Right lung (tissue), 5 donors: Measurements from ENCODE around the gene RAC3. TPM values are rescaled to one million over a fixed set of nuclear protein-coding genes. Genes with fewer than 3 reads are reported as not detected.

Experiments used
- DNase-seq, 2 donors: peaks; one replicate each; pipeline ENCODE4 v3.0.0-alpha.2; 2013
- polyA plus RNA-seq, 5 donors: library from polyadenylated mRNA; unstranded; fragments of 120-200 nt; gene quantifications; one replicate each; pipeline versions ENCODE4 v1.2.1 to v1.2.3, GENCODE V29; 2013; ENCODE audit warnings: inconsistent platforms in 1 of 5, low replicate concordance in 1 of 5; ENCODE audit not compliant: insufficient read length in 5 of 5, insufficient read depth in 1 of 5

Gene RAC3
- polyA plus RNA-seq, 5 donors, result 11.6 to 26.2 (median 16.2) TPM

GRCh38 chr17:82053556-82054263 lies 22.2 kb downstream of the RAC3 start:
- DNase-seq, result no peak

- DNase-seq, result no peak
Measured at GRCh38 chr17:82054351-82055022, 23.0 kb downstream of the RAC3 start.

- DNase-seq, result no peak
Measured at GRCh38 chr17:82055023-82055964, 23.8 kb downstream of the RAC3 start.

- DNase-seq, result no peak
Measured at GRCh38 chr17:82055965-82056728, 24.7 kb downstream of the RAC3 start.

- no peak for DNase-seq
Measured at GRCh38 chr17:82056729-82057621, 25.5 kb downstream of the RAC3 start.

- no peak for DNase-seq
Measured at GRCh38 chr17:82058230-82058854, 26.9 kb downstream of the RAC3 start.

- no peak for DNase-seq
Measured at GRCh38 chr17:82058855-82059249, 27.4 kb downstream of the RAC3 start.

- no peak for DNase-seq
Measured at GRCh38 chr17:82059272-82060000, 28.0 kb downstream of the RAC3 start.

- DNase-seq, result no peak
Measured at GRCh38 chr17:82060001-82060380, 28.5 kb downstream of the RAC3 start.

GRCh38 chr17:82060614-82061013 lies 29.1 kb downstream of the RAC3 start:
- no peak for DNase-seq

GRCh38 chr17:82061047-82061925 lies 29.8 kb downstream of the RAC3 start:
- no peak for DNase-seq

GRCh38 chr17:82062076-82062983 lies 30.9 kb downstream of the RAC3 start:
- DNase-seq, result no peak

GRCh38 chr17:82062984-82063368 lies 31.5 kb downstream of the RAC3 start:
- no peak for DNase-seq

- DNase-seq, result no peak
Measured at GRCh38 chr17:82063424-82064415, 32.2 kb downstream of the RAC3 start.

GRCh38 chr17:82064433-82065192 lies 33.1 kb downstream of the RAC3 start:
- DNase-seq, result no peak
